Erythroblast (primary cell): ENCODE measurements around the gene UPP1.

Source experiments
- GATA1 ChIP-seq: IDR thresholded peaks from 2 replicates; pipeline ENCODE4 v1.6.1; 2011; ENCODE audit warnings: low read depth, mild to moderate bottlenecking, control low read depth, low read length, moderate library complexity
- POLR2A ChIP-seq: IDR thresholded peaks from 2 replicates; pipeline ENCODE4 v1.6.1; 2011; ENCODE audit warnings: mild to moderate bottlenecking, low read length

DNA sequence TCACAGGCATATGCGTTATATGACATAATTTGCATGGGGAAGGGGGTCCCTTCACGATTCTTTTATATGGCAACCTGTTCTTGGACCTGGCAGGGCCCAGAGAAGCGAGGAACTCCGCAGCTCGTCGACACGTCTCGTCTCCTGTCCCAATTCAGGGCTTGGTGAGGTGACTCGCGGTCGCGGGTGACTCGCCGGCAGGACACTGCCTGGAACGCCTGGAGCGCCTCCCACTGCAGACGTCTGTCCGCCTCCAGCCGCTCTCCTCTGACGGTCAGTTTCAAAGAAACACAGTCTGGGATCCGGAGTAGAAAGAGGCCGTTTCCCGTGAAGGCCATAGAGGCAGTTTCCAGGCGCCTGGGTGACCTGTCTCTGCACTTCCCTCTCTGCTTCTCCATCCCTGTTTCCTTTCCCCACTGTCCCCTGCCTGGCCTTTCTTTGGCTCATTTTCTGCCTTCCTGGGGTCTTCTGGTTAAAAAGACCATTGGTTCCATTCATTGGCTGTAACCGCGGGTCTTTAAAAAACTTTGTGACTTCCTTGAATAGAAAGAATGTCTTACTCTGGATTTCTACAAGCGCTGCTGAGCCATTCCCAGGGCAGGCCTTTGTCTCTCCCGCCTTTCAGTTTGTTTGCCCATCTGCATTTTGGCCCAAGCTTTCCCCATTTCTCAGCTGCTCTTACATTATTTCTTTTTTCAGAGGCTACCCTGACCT, 1.2 kb downstream of the UPP1 start:
- no peak for TF ChIP-seq POLR2A
- no peak for TF ChIP-seq GATA1
